Trophoblast cell (in vitro differentiated cells and primary cell): ENCODE results near the gene INTS15.

ENCODE experiments used
- DNase-seq, 2 donors: peaks; one replicate each; pipeline ENCODE4 v3.0.0-alpha.2; 2016
- H2AFZ ChIP-seq: 2 replicates; pipeline ENCODE4 v1.6.1; 2013; ENCODE audit warnings: low read length, moderate library complexity, mild to moderate bottlenecking; ENCODE audit not compliant: insufficient read depth, poor library complexity
- H2AK5ac ChIP-seq: 2 replicates; pipeline ENCODE4 v1.6.1; 2013; ENCODE audit warnings: mild to moderate bottlenecking, low read length
- H2BK120ac ChIP-seq: 2 replicates; pipeline ENCODE4 v1.6.1; 2013; ENCODE audit warnings: low read length, mild to moderate bottlenecking, moderate library complexity; ENCODE audit not compliant: insufficient read depth, poor library complexity
- H2BK12ac ChIP-seq: 2 replicates; pipeline ENCODE4 v1.6.1; 2013; ENCODE audit warnings: mild to moderate bottlenecking, low read length, moderate library complexity
- H2BK5ac ChIP-seq: 2 replicates; pipeline ENCODE4 v1.6.1; 2013; ENCODE audit warnings: low read length, low read depth, moderate library complexity, mild to moderate bottlenecking; ENCODE audit not compliant: poor library complexity
- H3K14ac ChIP-seq: 2 replicates; pipeline ENCODE4 v1.6.1; 2013; ENCODE audit warnings: mild to moderate bottlenecking, low read length
- H3K18ac ChIP-seq: 2 replicates; pipeline ENCODE4 v1.6.1; 2013; ENCODE audit warnings: mild to moderate bottlenecking, low read length
- H3K23ac ChIP-seq: 2 replicates; pipeline ENCODE4 v1.6.1; 2013; ENCODE audit warnings: low read length
- H3K27ac ChIP-seq: 2 replicates; pipeline ENCODE4 v1.5.1; 2013; ENCODE audit warnings: low read depth, mild to moderate bottlenecking, inconsistent platforms, low read length, moderate library complexity
- H3K27me3 ChIP-seq: 2 replicates; pipeline ENCODE4 v1.6.1; 2013; ENCODE audit warnings: inconsistent platforms, mild to moderate bottlenecking, low read length, moderate library complexity; ENCODE audit not compliant: insufficient read depth
- H3K36me3 ChIP-seq, 2 experiments: 1 replicate in 1 of 2; 2 replicates in 1 of 2; pipeline ENCODE4 v1.6.1; 2013; ENCODE audit warnings: low read length in 2 of 2, mild to moderate bottlenecking in 2 of 2, moderate library complexity in 1 of 2; ENCODE audit not compliant: insufficient read depth in 2 of 2, control insufficient read depth in 1 of 2
- H3K4ac ChIP-seq: 2 replicates; pipeline ENCODE4 v1.6.1; 2013; ENCODE audit warnings: low read depth, mild to moderate bottlenecking, low read length, moderate library complexity
- H3K4me1 ChIP-seq, 2 experiments: 1 replicate in 1 of 2; 2 replicates in 1 of 2; pipeline ENCODE4 v1.6.1; 2013; ENCODE audit warnings: low read length in 2 of 2, mild to moderate bottlenecking in 2 of 2, moderate library complexity in 1 of 2; ENCODE audit not compliant: insufficient read depth in 2 of 2, control insufficient read depth in 1 of 2
- H3K4me2 ChIP-seq: 2 replicates; pipeline ENCODE4 v1.6.1; 2013; ENCODE audit warnings: inconsistent platforms, mild to moderate bottlenecking, low read length, moderate library complexity
- H3K4me3 ChIP-seq: 2 replicates; pipeline ENCODE4 v1.5.1; 2013; ENCODE audit warnings: mild to moderate bottlenecking, low read depth, low read length, inconsistent platforms
- H3K79me1 ChIP-seq: one replicate; pipeline ENCODE4 v1.6.1; 2013; ENCODE audit warnings: low read length
- H3K79me2 ChIP-seq: 2 replicates; pipeline ENCODE4 v1.6.1; 2013; ENCODE audit warnings: low read length, mild to moderate bottlenecking; ENCODE audit not compliant: control insufficient read depth, insufficient read depth, poor library complexity
- H3K9ac ChIP-seq: 2 replicates; pipeline ENCODE4 v1.6.1; 2013; ENCODE audit warnings: mild to moderate bottlenecking, low read length
- H3K9me3 ChIP-seq: 2 replicates; pipeline ENCODE4 v1.6.1; 2013; ENCODE audit warnings: low read depth, mild to moderate bottlenecking, control low read depth, inconsistent platforms, low read length; ENCODE audit not compliant: insufficient read depth
- H4K12ac ChIP-seq: 2 replicates; pipeline ENCODE4 v1.6.1; 2013; ENCODE audit warnings: low read depth, mild to moderate bottlenecking, low read length, moderate library complexity
- H4K8ac ChIP-seq: 2 replicates; pipeline ENCODE4 v1.6.1; 2013; ENCODE audit warnings: low read depth, mild to moderate bottlenecking, low read length, moderate library complexity
- H4K91ac ChIP-seq: one replicate; pipeline ENCODE4 v1.6.1; 2013; ENCODE audit warnings: low read depth, mild to moderate bottlenecking, low read length, moderate library complexity
- WGBS: extraction: QIAGEN DNeasy Blood & Tissue Kit; methylation state at CpG from one replicate; pipeline ENCODE4 v1.1.7; 2013; ENCODE audit warnings: missing lambda C conversion rate; ENCODE audit not compliant: insufficient read length, insufficient coverage; ENCODE audit errors: extremely low coverage; 5-methylcytosine and 5-hydroxymethylcytosine counted together

The INTS15 gene

DNA sequence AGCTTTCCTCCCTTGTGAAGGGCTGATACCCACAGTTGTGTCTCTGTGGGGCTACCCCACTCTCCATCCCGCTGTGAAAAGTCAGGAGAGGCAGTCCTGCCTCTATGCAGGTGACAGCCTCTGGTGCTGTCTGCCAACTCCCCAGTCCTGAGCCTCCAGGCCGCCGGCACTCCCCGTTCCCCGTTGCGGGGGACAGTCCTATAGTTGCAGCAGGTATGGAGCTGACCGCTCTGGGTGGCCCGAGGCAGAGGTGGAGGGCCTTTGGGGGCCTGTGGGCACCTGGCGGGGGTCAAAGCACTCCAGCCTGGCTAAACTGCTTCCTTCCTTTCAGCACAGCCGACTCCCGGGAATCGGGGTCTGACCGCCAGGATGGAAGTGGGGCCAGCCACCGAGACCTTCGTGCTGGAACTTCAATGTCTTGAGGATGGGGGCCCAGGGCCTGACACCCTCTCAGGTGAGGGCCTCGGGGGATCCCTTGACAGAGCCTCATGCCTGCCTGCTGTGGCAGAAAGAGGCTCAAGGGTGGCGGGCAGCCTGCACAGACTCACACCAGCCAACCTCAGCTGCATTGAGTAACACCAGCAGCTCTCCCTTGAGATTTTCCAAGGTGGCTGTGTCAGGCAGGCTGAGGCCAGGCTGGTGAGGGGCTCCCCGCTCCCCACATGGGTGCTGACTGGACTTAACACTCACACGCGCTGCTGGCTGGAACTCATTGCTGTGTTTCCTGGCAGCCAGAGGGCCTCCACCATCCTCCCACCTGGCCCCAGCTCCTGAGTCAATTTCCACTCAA is 27.2 kb downstream of the INTS15 start:
- WGBS, result no CpG with 5 or more reads among the region's 20 CpGs
- Histone ChIP-seq H3K9ac (no peak overlapping the region), H3K27ac (no peak overlapping the region), H4K91ac (no peak overlapping the region), H2BK5ac (no peak overlapping the region), H3K4me3 (no peak overlapping the region), H3K4me1 (peaks cover 13 to 14% of the 10 kb centered on the region in 2 experiments), H3K36me3 (peaks cover 7 to 11% of the 10 kb centered on the region in 2 experiments), H3K4ac (no peak overlapping the region), H2AK5ac (no peak overlapping the region), H4K8ac (no peak overlapping the region), H2BK12ac (no peak overlapping the region), H2BK120ac (no peak overlapping the region), H4K12ac (no peak overlapping the region), H3K27me3 (peaks cover 5% of the 10 kb centered on the region), H3K4me2 (no peak overlapping the region), H2AFZ (no peak overlapping the region), H3K9me3 (no peaks in the 10 kb centered on the region), H3K79me1 (peaks cover 2% of the 10 kb centered on the region), H3K23ac (no peak overlapping the region), H3K14ac (no peak overlapping the region), H3K18ac (no peak overlapping the region), H3K79me2 (no peaks in the 10 kb centered on the region)
- DNase-seq, result no peak

DNA sequence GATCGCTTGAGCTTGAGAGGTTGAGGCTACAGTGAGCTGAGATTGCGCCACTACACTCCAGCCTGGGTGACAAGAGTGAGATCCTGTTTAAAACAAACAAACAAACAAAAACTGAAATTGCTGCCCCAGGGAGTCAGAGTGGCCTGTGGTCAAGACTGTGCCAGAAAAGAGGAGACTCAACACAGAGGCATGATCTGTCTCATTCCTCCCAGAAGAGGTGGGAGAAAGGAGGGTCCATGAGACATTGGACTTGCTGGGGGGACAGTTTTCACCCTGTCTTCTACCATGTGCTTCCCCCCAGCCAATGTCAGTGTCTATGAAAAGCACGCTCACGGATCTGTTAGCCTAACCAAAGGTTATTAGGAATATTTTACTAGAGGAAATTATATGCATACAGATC is 28.8 kb downstream of the INTS15 start:
- Histone ChIP-seq H4K8ac (no peak overlapping the region), H2BK120ac (no peak overlapping the region), H3K23ac (no peak overlapping the region), H2BK5ac (no peak overlapping the region), H3K27ac (no peak overlapping the region), H3K27me3 (peaks cover 5% of the 10 kb centered on the region), H3K79me1 (peaks cover 2% of the 10 kb centered on the region), H3K18ac (no peak overlapping the region), H3K4me1 (peaks cover 13 to 14% of the 10 kb centered on the region in 2 experiments), H2AFZ (no peak overlapping the region), H3K14ac (no peak overlapping the region), H3K79me2 (no peaks in the 10 kb centered on the region), H2BK12ac (no peak overlapping the region), H3K4me2 (no peak overlapping the region), H3K4ac (no peak overlapping the region), H3K9me3 (no peaks in the 10 kb centered on the region), H3K4me3 (no peak overlapping the region), H3K9ac (no peak overlapping the region), H4K91ac (no peak overlapping the region), H4K12ac (no peak overlapping the region), H2AK5ac (no peak overlapping the region), H3K36me3 (peaks cover 12 to 20% of the 10 kb centered on the region in 2 experiments)
- WGBS, result no CpG with 5 or more reads among the region's 4 CpGs
- no peak for DNase-seq

DNA sequence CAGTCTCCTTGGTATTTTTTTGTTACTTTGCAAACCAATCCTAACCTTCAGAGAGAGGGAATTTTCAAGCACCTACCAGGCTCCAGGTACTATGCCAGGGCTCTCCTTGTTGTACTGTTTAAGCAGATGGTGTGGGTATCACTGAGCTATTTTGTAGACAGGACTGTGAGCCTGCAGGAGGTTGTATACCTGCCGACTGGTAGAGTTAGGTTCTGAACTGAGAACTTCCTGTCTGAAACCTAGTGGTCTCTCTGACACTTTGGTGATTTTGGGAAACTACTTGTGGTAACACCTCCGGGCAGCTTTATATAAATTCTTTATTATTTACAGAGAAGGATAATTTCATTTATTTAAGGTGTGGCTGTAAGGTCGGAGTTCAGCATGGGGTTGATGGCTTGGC is 30.1 kb downstream of the INTS15 start:
- Histone ChIP-seq H3K4me3 (no peak overlapping the region), H2BK12ac (no peak overlapping the region), H2BK120ac (no peak overlapping the region), H4K12ac (no peak overlapping the region), H3K4ac (no peak overlapping the region), H3K9ac (no peak overlapping the region), H3K23ac (no peak overlapping the region), H3K9me3 (no peaks in the 10 kb centered on the region), H4K91ac (no peak overlapping the region), H2BK5ac (no peak overlapping the region), H3K18ac (no peak overlapping the region), H3K36me3 (peaks cover 12 to 20% of the 10 kb centered on the region in 2 experiments), H3K27ac (no peak overlapping the region), H3K27me3 (peaks cover 5% of the 10 kb centered on the region), H3K79me1 (peaks cover 2% of the 10 kb centered on the region), H2AK5ac (no peak overlapping the region), H3K14ac (no peak overlapping the region), H2AFZ (no peak overlapping the region), H3K79me2 (no peaks in the 10 kb centered on the region), H4K8ac (no peak overlapping the region), H3K4me2 (no peak overlapping the region), H3K4me1 (peaks cover 7 to 9% of the 10 kb centered on the region in 2 experiments)
- WGBS, result no CpG with 5 or more reads among the region's 3 CpGs
- DNase-seq, result no peak

DNA sequence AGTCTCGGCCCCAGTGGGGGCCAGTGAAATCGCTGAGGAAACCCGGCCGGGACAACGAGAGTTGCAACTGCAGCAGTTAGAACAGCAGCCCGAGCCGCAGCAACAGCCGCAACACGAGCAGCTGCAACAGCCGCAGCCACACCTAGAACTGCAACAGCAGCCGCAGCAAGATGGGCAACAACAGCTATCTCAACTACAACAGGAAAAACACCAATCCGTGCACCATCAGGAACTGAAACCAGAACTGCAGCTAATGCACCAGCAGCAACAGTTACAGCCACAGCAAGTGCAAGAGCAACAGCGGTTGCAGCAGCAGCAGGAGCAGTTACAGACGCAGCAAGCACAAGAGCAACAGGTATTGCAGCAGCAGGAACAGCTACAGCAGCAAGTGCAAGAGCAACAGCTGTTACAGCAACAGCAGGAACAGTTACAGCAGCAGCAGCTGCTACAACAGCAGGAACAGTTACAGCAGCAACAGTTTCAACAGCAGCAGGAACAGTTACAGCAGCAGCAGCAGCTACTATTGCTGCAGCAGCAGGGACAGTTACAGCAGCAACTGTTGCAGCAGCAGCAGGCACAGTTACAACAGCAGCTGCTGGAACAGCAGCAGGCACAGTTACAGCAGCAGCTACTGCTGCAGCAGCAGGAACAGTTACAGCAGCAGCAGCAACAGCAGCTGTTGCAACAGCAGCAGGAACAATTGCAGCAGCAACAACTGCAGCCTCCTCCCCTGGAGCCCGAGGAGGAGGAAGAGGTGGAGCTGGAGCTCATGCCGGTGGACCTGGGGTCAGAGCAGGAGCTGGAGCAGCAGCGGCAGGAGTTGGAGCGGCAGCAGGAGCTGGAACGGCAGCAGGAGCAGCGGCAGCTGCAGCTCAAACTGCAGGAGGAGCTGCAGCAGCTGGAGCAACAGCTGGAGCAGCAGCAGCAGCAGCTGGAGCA is 31.6 kb downstream of the INTS15 start:
- Histone ChIP-seq H3K79me2 (no peaks in the 10 kb centered on the region), H3K4me1 (peaks cover 0 to 3% of the 10 kb centered on the region in 2 experiments), H2BK12ac (no peak overlapping the region), H3K9me3 (no peaks in the 10 kb centered on the region), H2AK5ac (no peak overlapping the region), H3K27me3 (no peaks in the 10 kb centered on the region), H3K23ac (no peak overlapping the region), H2BK120ac (no peak overlapping the region), H3K9ac (no peak overlapping the region), H3K4ac (no peak overlapping the region), H3K27ac (no peak overlapping the region), H3K14ac (no peak overlapping the region), H3K18ac (no peak overlapping the region), H3K4me2 (no peak overlapping the region), H2BK5ac (no peak overlapping the region), H2AFZ (no peak overlapping the region), H3K79me1 (no peaks in the 10 kb centered on the region), H4K91ac (no peak overlapping the region), H4K8ac (no peak overlapping the region), H3K4me3 (no peak overlapping the region), H3K36me3 (peaks cover 12 to 20% of the 10 kb centered on the region in 2 experiments), H4K12ac (no peak overlapping the region)
- no CpG with 5 or more reads among the region's 20 CpGs for WGBS
- DNase-seq, result no peak
